Loucy (cell line): ENCODE results near the gene SHMT2.

ENCODE experiments used
- H2AFZ ChIP-seq: fragments of 200-600 bp; sonication (generic); 2 replicates; pipeline ENCODE4 v1.6.0; 2016; ENCODE audit warnings: antibody characterized with exemption, mild to moderate bottlenecking, low read length, moderate library complexity
- H3F3A ChIP-seq: fragments of 200-600 bp; 2 replicates; pipeline ENCODE4 v1.6.0; 2016; ENCODE audit warnings: antibody characterized with exemption, low read depth, mild to moderate bottlenecking
- H3K27me3 ChIP-seq: fragments of 200-600 bp; sonication (generic); 2 replicates; pipeline ENCODE4 v1.6.1; 2014; ENCODE audit warnings: low read length, mild to moderate bottlenecking; ENCODE audit not compliant: insufficient read depth, poor library complexity, severe bottlenecking
- H3K36me3 ChIP-seq: fragments of 200-600 bp; sonication (generic); 2 replicates; pipeline ENCODE4 v1.6.1; 2016; ENCODE audit warnings: low read length; ENCODE audit not compliant: insufficient read depth
- H3K4me1 ChIP-seq: fragments of 200-600 bp; sonication (generic); 2 replicates; pipeline ENCODE4 v1.5.1; 2014; ENCODE audit warnings: low read length, mild to moderate bottlenecking; ENCODE audit not compliant: insufficient read depth, poor library complexity, severe bottlenecking
- H3K4me2 ChIP-seq: fragments of 200-600 bp; sonication (generic); 2 replicates; pipeline ENCODE4 v1.6.0; 2014; ENCODE audit warnings: antibody characterized with exemption, low read length, low read depth, mild to moderate bottlenecking; ENCODE audit not compliant: poor library complexity, severe bottlenecking
- H3K4me3 ChIP-seq: fragments of 200-600 bp; sonication (generic); 2 replicates; pipeline ENCODE4 v1.5.1; 2014; ENCODE audit warnings: low read length, mild to moderate bottlenecking, mixed read lengths; ENCODE audit not compliant: poor library complexity, severe bottlenecking
- H3K79me2 ChIP-seq: fragments of 200-600 bp; sonication (generic); 2 replicates; pipeline ENCODE4 v1.6.1; 2014; ENCODE audit warnings: low read length; ENCODE audit not compliant: insufficient read depth
- H3K9ac ChIP-seq: fragments of 200-600 bp; sonication (generic); 2 replicates; pipeline ENCODE4 v1.6.0; 2014; ENCODE audit warnings: mild to moderate bottlenecking, low read depth, low read length, moderate library complexity; ENCODE audit not compliant: poor library complexity, severe bottlenecking
- H3K9me2 ChIP-seq: fragments of 200-600 bp; sonication (generic); replicated peaks from 2 replicates; pipeline ENCODE4 v1.6.1; 2016; ENCODE audit warnings: low read depth, low read length, mixed read lengths
- H3K9me3 ChIP-seq: fragments of 200-600 bp; sonication (generic); 2 replicates; pipeline ENCODE4 v1.6.1; 2014; ENCODE audit warnings: mild to moderate bottlenecking, antibody characterized with exemption, low read length, low read depth; ENCODE audit not compliant: insufficient read depth
- H4K20me1 ChIP-seq: fragments of 200-600 bp; sonication (generic); 2 replicates; pipeline ENCODE4 v1.6.0; 2014; ENCODE audit warnings: antibody characterized with exemption, low read length, mild to moderate bottlenecking; ENCODE audit not compliant: insufficient read depth, poor library complexity, severe bottlenecking
- CTCF ChIP-seq: fragments of 200-600 bp; sonication (generic); conservative IDR thresholded peaks from 2 replicates; pipeline ENCODE4 v1.5.1; 2014; ENCODE audit warnings: mild to moderate bottlenecking, antibody characterized with exemption, low read length
- EZH2phosphoT487 ChIP-seq: fragments of 200-600 bp; IDR thresholded peaks from 2 replicates; pipeline ENCODE4 v1.6.1; 2018; ENCODE audit warnings: antibody characterized with exemption, mild to moderate bottlenecking, moderate library complexity, borderline replicate concordance

SHMT2 gene

GRCh38 chr12:57225680-57226210 lies 3.8 kb upstream of the SHMT2 start:
- H2AFZ ChIP-seq: no peak overlapping the region
- H3K9me2 ChIP-seq: no peaks in the 10 kb centered on the region
- no peaks in the 10 kb centered on the region for H3K27me3 ChIP-seq
- TF ChIP-seq EZH2phosphoT487 (no peak), CTCF (no peak)
- peaks cover 12% of the 10 kb centered on the region for H3K79me2 ChIP-seq
- no peaks in the 10 kb centered on the region for H3K36me3 ChIP-seq
- H3K4me2 ChIP-seq: no peak overlapping the region
- H4K20me1 ChIP-seq: peaks cover 6% of the 10 kb centered on the region
- H3K9me3 ChIP-seq: no peaks in the 10 kb centered on the region
- no peak overlapping the region for H3K4me3 ChIP-seq
- H3K9ac ChIP-seq: no peak overlapping the region
- H3F3A ChIP-seq: no peaks in the 10 kb centered on the region
- H3K4me1 ChIP-seq: peaks cover 30% of the 10 kb centered on the region

GRCh38 chr12:57226588-57227314 lies 2.8 kb upstream of the SHMT2 start:
- TF ChIP-seq EZH2phosphoT487: no peak
- no peak for TF ChIP-seq CTCF
- no peaks in the 10 kb centered on the region for H3K9me3 ChIP-seq
- no peak overlapping the region for H3K4me3 ChIP-seq
- H2AFZ ChIP-seq: no peak overlapping the region
- peaks cover 16% of the 10 kb centered on the region for H4K20me1 ChIP-seq
- no peaks in the 10 kb centered on the region for H3F3A ChIP-seq
- no peaks in the 10 kb centered on the region for H3K27me3 ChIP-seq
- no peaks in the 10 kb centered on the region for H3K9me2 ChIP-seq
- peaks cover 40% of the 10 kb centered on the region for H3K4me1 ChIP-seq
- H3K9ac ChIP-seq: no peak overlapping the region
- peaks cover 2% of the 10 kb centered on the region; the same call in 1 of the 2 replicates for H3K36me3 ChIP-seq
- H3K79me2 ChIP-seq: peaks cover 22% of the 10 kb centered on the region
- no peak overlapping the region for H3K4me2 ChIP-seq

- TF ChIP-seq CTCF (no peak), EZH2phosphoT487 (no peak)
- no peak overlapping the region for H2AFZ ChIP-seq
- no peak overlapping the region for H3K4me2 ChIP-seq
- peaks cover 10% of the 10 kb centered on the region; the same call in 1 of the 2 replicates for H3K36me3 ChIP-seq
- no peaks in the 10 kb centered on the region for H3K27me3 ChIP-seq
- H3K9me2 ChIP-seq: no peaks in the 10 kb centered on the region
- peaks cover 30% of the 10 kb centered on the region for H3K79me2 ChIP-seq
- H3K4me3 ChIP-seq: no peak overlapping the region
- H4K20me1 ChIP-seq: peaks cover 24% of the 10 kb centered on the region
- no peaks in the 10 kb centered on the region for H3F3A ChIP-seq
- H3K4me1 ChIP-seq: peaks cover 47% of the 10 kb centered on the region
- H3K9me3 ChIP-seq: no peaks in the 10 kb centered on the region
- no peak overlapping the region for H3K9ac ChIP-seq
Measured at GRCh38 chr12:57227315-57228115, 2.0 kb upstream of the SHMT2 start.
